ENCODE data around the gene ACTG2.
"Not testable (repeated sequence)": the region's sequence is repeated elsewhere in the genome, so short reads cannot be mapped to it uniquely, and the experiment has no call there.

Gene ACTG2

GRCh38 chr2:73931531-73932500 lies 39.0 kb downstream of the ACTG2 start:
- no peak for DNase-seq

DNA sequence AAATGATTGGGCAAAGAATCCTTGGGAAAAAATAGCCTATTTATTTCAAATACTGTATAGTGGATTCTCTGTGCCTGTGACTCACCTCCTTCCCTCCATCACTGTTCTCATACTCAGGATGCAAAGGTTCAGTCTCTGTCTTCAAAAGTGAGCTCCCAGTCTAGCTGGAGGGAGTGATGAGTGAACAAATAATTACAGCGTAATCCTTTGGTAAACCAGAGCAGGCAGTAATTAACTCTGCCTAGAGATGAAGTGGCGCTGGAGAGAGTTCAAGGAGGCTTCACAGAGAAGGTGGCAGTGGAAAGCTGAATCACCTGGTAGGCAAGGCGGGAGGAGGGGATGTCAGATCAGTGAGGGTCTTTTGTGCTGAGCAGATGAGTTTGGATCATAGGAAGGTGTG lies 40.4 kb downstream of the ACTG2 start:
- no peak for DNase-seq

DNA sequence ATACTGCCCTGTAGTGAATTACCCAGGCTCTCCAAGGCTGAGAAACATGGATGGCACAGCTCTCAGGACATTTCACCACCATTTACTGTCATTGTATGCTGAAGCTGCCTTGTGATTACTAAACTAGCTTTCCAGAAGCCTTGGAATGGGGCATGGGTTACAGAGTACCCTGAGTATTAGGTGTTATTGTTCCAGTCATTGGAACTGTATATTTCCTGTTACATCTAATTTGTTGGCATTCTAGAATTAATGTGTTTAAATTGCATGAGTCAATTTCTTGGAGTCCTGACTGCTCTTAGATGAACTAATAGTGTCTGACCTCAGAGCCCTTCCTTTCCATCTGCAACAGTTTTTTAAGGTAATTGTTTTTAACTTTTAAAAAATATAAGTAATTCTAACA lies 42.8 kb downstream of the ACTG2 start:
- DNase-seq, result no peak

DNA sequence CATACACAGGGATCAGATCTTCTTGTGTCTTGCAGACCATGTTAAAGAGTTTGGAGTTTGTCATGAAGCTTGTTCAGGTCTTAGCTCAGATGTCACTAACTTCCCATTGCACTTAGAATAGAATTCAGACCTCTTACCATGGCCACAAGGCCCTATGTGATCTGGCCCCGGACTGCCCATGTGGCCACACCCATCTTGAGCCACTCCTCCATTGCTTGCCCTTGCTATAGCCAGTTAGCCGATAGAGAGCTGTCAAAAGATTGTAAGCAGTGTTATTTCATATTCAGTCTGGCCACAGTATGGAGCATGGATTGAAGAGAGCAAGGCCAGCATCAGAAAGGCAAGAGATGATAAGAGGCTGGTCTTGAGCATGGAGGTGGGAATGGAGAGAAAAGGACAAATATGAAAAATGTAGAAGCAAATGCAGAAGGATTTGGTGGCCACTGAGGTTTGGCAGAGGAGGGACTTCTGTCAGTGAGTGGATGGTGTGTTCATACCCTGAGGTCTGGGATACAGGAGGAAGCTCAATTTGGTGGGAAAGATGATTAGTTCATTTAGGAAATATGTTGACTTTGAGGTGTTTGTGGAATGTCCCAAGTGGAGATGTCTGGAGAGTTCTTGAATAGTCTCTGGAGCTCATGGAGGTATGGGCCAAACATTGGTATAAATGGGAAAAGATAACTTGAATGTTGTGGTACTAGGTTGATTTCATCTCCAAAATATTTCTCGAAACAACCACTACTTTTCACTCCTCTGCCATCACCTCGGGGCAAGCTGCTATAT lies 44.5 kb downstream of the ACTG2 start:
- DNase-seq, result no peak

DNA sequence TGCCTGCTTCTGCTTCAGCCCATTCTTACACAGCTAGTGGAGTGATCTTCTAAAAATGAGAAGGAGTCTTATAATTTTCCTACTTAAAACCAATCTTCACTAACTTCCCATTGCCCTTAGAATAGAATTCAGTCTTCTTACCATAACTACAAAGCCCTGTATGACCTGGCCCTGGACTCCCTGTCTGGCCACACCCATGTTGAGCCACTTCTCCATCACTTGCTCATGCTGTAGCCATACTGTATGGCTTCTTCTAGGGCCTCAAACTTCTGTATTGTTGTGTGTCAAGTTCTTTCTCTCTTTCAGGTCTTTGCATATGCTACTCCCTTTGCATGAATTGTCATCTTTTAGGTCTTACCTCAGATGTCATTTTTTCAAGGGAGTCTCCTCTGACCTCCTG lies 45.1 kb downstream of the ACTG2 start:
- DNase-seq, result no peak

- no peak for DNase-seq
Measured at GRCh38 chr2:73938718-73939352, 46.0 kb downstream of the ACTG2 start.

- DNase-seq, result no peak
Measured at GRCh38 chr2:73939419-73939818, 46.6 kb downstream of the ACTG2 start.

DNA sequence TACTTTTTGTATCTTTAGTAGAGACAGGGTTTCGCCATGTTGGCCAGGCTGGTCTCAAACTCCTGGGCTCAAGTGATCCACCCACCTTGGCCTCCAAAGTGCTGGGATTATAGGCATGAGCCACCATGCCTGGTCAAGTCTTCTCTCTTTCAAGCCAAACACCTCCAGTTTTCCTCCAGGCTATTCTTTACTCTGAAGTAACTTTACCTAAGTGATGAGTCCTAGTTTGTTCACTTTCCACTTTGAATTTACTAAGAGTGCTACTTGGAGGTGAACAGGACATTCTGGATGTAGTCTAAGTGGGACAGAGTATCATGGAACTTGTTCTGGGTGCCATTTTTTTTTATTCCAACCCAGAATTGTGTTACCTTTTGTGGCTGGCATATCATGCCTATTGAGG lies 47.3 kb downstream of the ACTG2 start:
- DNase-seq, result not testable (repeated sequence)

DNA sequence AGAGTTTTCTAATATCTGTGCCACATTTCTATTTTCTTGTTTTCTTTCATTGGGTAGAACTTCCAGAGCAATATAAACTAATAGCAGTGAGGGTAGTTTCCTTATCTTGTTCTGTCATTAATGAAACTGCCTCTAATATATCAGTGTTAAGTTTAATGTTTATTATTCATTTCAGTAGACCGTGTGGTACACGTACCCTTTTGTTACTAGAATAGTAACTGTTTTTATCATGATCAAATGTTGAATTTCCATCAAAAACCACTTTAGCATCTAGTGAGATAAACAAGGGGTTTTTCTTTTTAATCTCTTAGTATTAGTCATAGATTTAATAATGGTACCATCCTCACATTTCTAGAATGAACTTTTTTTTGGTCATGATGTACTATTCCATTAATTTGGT lies 49.9 kb downstream of the ACTG2 start:
- DNase-seq, result no peak

DNA sequence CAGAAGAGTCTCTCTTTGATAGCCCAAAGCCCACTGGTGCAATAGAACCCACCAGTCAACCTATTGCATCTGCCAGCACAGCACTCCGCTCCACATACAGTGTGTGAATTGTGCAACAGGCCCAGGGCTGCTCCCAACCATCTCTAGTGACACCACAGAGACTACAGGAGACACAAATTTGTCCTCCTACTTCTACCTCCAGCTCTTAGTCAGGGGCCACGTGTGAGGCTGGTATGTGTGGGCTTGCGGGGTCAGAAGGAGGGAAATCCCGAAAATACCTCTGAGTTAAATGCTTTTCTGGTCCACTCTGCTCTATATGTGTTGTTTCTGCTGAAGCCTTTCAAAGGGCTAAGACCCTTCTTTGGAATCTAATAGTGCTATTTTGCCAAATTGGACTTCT lies 51.9 kb downstream of the ACTG2 start:
- no peak for DNase-seq

GRCh38 chr2:73946215-73946614 lies 53.4 kb downstream of the ACTG2 start:
- no peak for DNase-seq

DNA sequence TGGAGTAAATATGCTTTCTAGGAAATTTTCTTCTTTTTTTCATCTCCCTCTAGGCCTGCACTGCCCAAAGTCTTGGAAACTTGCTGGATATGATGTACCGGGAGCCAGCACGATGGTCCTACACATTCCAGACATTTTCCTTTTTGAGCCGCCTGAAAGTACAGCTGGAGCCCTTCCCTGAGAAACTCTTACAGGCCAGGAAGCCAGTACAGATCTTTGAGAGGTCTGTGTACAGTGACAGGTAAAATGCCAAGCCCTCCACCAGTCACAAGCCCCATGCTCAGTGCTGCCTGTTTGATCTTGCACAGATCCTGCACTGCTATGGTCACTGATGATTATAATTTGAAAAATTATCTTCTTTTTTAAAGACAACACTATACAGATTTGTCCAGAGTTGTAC lies 53.9 kb downstream of the ACTG2 start:
- DNase-seq, result no peak

- DNase-seq, result no peak
Measured at GRCh38 chr2:73947412-73948018, 54.7 kb downstream of the ACTG2 start.

- DNase-seq, result no peak
Measured at GRCh38 chr2:73949802-73950201, 57.0 kb downstream of the ACTG2 start.

- DNase-seq, result peak in 32 of 58 donors; percentile 2 to 77 (median 20)
Measured at GRCh38 chr2:73952499-73953446, 60.0 kb downstream of the ACTG2 start.

DNA sequence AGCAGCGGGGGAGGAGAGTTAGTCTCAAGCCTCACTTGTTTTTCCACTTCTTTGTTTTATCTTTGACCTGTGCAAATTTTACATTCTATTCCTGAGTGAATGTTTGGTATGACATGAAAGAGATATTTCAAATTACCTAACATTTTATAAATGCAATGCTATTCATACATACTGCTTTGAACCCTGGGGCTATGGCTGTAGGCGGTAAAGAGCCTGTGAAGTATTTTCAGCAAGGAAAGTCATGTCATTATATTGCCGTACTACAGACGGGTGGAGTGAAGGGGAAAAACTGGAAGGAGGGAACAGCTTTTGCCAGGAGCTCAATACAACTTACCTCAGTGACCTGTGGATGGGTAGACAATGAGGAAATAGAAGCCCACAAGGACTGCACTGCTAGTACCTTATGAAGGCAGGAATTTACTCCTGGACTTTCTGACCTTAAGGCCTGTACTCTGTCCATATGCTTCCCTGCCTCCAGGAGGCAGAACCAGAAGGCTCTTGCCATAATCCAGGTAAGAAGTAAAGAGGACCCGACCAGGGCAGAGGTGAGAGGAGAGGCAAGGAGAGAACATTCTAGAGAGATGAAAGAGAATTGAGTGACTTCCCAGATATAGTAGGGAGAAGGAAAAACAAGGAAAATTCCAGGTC lies 63.5 kb downstream of the ACTG2 start:
- DNase-seq, result no peak

- no peak for DNase-seq
Measured at GRCh38 chr2:73961274-73961673, 68.5 kb downstream of the ACTG2 start.

GRCh38 chr2:73961823-73962615 lies 69.2 kb downstream of the ACTG2 start:
- no peak for DNase-seq

GRCh38 chr2:73962798-73963197 lies 70.0 kb downstream of the ACTG2 start:
- DNase-seq, result no peak

Measured in anterior cingulate cortex (tissue), 58 donors.